HCT116 (cell line): ENCODE measurements around the gene CCNC. TPM values are rescaled to one million over a fixed set of nuclear protein-coding genes. Genes with fewer than 3 reads are reported as not detected.

Experiments used
- ATAC-seq: fragments of 200-7000 bp; cut with Tn5 transposase; 2 replicates; pipeline ENCODE4 v1.9.1; 2020; ENCODE audit warnings: mild to moderate bottlenecking, moderate library complexity
- BruUV-seq: library from RNA; stranded (reverse); fragments of 400-500 nt; replicated peaks from 2 replicates; lab custom pipeline; 2021; lab: Mats Ljungman, UMichigan
- CTCF ChIA-PET: fragments of 300-600 bp; sonication (Branson Sonifier 250); formaldehyde crosslinking; loops from one replicate; lab custom pipeline; 2021; ENCODE audit warnings: antibody characterized with exemption; lab: Charles Lee
- POLR2A ChIA-PET: fragments of 300-600, 350-600 bp; sonication (Branson Sonifier 250); formaldehyde crosslinking; loops from one replicate; lab custom pipeline; 2021; ENCODE audit warnings: antibody characterized with exemption; lab: Charles Lee
- RAD21 ChIA-PET, 2 experiments: fragments of 300-600 bp; sonication (Branson Sonifier 250); formaldehyde crosslinking; loops; one replicate each; lab custom pipeline; 2023; ENCODE audit warnings: low total read pairs in 2 of 2; ENCODE audit not compliant: uncharacterized antibody in 2 of 2, unreplicated experiment in 2 of 2, low non-redundant PET in 1 of 2; lab: Charles Lee
- DNase-seq: peaks from one replicate; pipeline ENCODE4 v3.0.0-alpha.2; 2010; ENCODE audit warnings: low read depth, low spot score
- H2AFZ ChIP-seq: fragments of 200-600 bp; shearing (Covaris generic), sonication (generic); 2 replicates; pipeline ENCODE4 v1.6.1; 2017; ENCODE audit warnings: low read depth, mixed run types, mixed read lengths, antibody characterized with exemption, low read length; ENCODE audit not compliant: poor library complexity, severe bottlenecking
- H3K27ac ChIP-seq: 2 replicates; pipeline ENCODE4 v1.5.1; 2012; ENCODE audit warnings: low read depth, low read length
- H3K27me3 ChIP-seq: fragments of 200-600 bp; sonication (generic); 2 replicates; pipeline ENCODE4 v1.6.1; 2016; ENCODE audit warnings: mixed run types, low read length, mixed read lengths; ENCODE audit not compliant: insufficient read depth
- H3K36me3 ChIP-seq, 2 experiments: fragments of 200-500 bp in 1 of 2; fragments of 200-600 bp in 1 of 2; sonication (Bioruptor generic) in 1 of 2; sonication (generic) in 1 of 2; 2 replicates each; pipeline versions ENCODE4 v1.5.1 to v1.6.1; 2014 to 2016; ENCODE audit warnings: low read length in 2 of 2, inconsistent platforms in 1 of 2, mixed read lengths in 1 of 2, mixed run types in 1 of 2; ENCODE audit not compliant: insufficient read depth in 2 of 2, control insufficient read depth in 1 of 2
- H3K4me1 ChIP-seq, 2 experiments: fragments of 200-600 bp in 1 of 2; sonication (generic) in 1 of 2; 2 replicates each; pipeline versions ENCODE4 v1.5.1 to v1.6.1; 2012 to 2017; ENCODE audit warnings: low read length in 2 of 2, inconsistent platforms in 1 of 2, mild to moderate bottlenecking in 1 of 2, mixed read lengths in 1 of 2, mixed run types in 1 of 2, moderate library complexity in 1 of 2; ENCODE audit not compliant: insufficient read depth in 2 of 2, control insufficient read depth in 1 of 2
- H3K4me2 ChIP-seq: fragments of 200-600 bp; sonication (generic); 2 replicates; pipeline ENCODE4 v1.6.1; 2017; ENCODE audit warnings: mixed run types, low read length, mixed read lengths
- H3K4me3 ChIP-seq, 2 experiments: fragments of 200-600 bp in 1 of 2; sonication (generic) in 1 of 2; replicated peaks in 1 of 2; 2 replicates each; pipeline ENCODE4 v1.5.1; 2011 to 2016; ENCODE audit warnings: low read length in 2 of 2, control low read depth in 1 of 2, low read depth in 1 of 2, mild to moderate bottlenecking in 1 of 2, mixed read lengths in 1 of 2, mixed run types in 1 of 2
- H3K79me2 ChIP-seq: fragments of 200-600 bp; sonication (generic); 2 replicates; pipeline ENCODE4 v1.6.1; 2017; ENCODE audit warnings: mild to moderate bottlenecking, mixed run types, low read length, moderate library complexity, mixed read lengths; ENCODE audit not compliant: insufficient read depth
- H3K9ac ChIP-seq: fragments of 200-600 bp; sonication (generic); 2 replicates; pipeline ENCODE4 v1.6.1; 2016; ENCODE audit warnings: low read length, mixed read lengths
- H3K9me2 ChIP-seq: fragments of 200-600 bp; sonication (generic), shearing (Covaris generic); 2 replicates; pipeline ENCODE4 v1.6.1; 2017; ENCODE audit warnings: mixed run types, mild to moderate bottlenecking, moderate library complexity; ENCODE audit not compliant: insufficient read depth
- H3K9me3 ChIP-seq, 2 experiments: fragments of 200-500 bp in 1 of 2; fragments of 200-600 bp in 1 of 2; sonication (Bioruptor generic) in 1 of 2; sonication (generic) in 1 of 2; 2 replicates each; pipeline ENCODE4 v1.6.1; 2014 to 2017; ENCODE audit warnings: low read length in 2 of 2, mixed read lengths in 2 of 2, inconsistent platforms in 1 of 2, low read depth in 1 of 2, mild to moderate bottlenecking in 1 of 2, mixed run types in 1 of 2, moderate library complexity in 1 of 2; ENCODE audit not compliant: control insufficient read depth in 1 of 2, insufficient read depth in 1 of 2
- H4K20me1 ChIP-seq: fragments of 200-600 bp; sonication (generic), shearing (Covaris generic); 2 replicates; pipeline ENCODE4 v1.6.1; 2017; ENCODE audit warnings: mixed run types, mild to moderate bottlenecking, moderate library complexity; ENCODE audit not compliant: insufficient read depth
- EZH2 ChIP-seq: fragments of 200-600 bp; sonication (generic); IDR thresholded peaks from 2 replicates; pipeline ENCODE4 v1.6.1; 2017; ENCODE audit warnings: antibody characterized with exemption, mixed run types
- TCF7L2 ChIP-seq: IDR thresholded peaks from 2 replicates; pipeline ENCODE4 v1.7.0; 2011; ENCODE audit warnings: borderline replicate concordance, inconsistent platforms; ENCODE audit not compliant: insufficient read depth, insufficient read length; ENCODE audit errors: extremely low read depth
- intact Hi-C: fragments of 100-400 bp; cut with micrococcal nuclease; formaldehyde crosslinking; loops from 2 replicates; pipeline ENCODE4 v1.10.0; 2022
- total RNA-seq: library from RNA; stranded (reverse); gene quantifications from one replicate; pipeline ENCODE4 v1.2.1, GENCODE V29; 2021; ENCODE audit not compliant: unreplicated experiment

CCNC gene
- total RNA-seq, 1 experiment from 2014 or later: 78.5 TPM

- intact Hi-C loops: no loop called here
- H4K20me1 ChIP-seq: no peaks in the 10 kb centered on the region
- no peak overlapping the region for H3K9ac ChIP-seq
- H2AFZ ChIP-seq: no peak overlapping the region
- TF ChIP-seq EZH2: no peak
- no peak for TF ChIP-seq TCF7L2
- H3K79me2 ChIP-seq: no peaks in the 10 kb centered on the region
- no peaks in the 10 kb centered on the region for H3K9me2 ChIP-seq
- RAD21 ChIA-PET: no interaction called here
- H3K4me1 ChIP-seq: no peaks in the 10 kb centered on the region
- DNase-seq (no peak), ATAC-seq (no peak)
- H3K36me3 ChIP-seq: no peaks in the 10 kb centered on the region
- no peak overlapping the region for H3K4me3 ChIP-seq
- no TSS peak for BruUV-seq
- POLR2A ChIA-PET: no interaction called here
- no peaks in the 10 kb centered on the region for H3K27me3 ChIP-seq
- CTCF ChIA-PET: no interaction called here
- H3K27ac ChIP-seq: no peak overlapping the region
- no peak overlapping the region for H3K4me2 ChIP-seq
- H3K9me3 ChIP-seq: no peaks in the 10 kb centered on the region
Observed at GRCh38 chr6:99495466-99495865, 73.0 kb downstream of the CCNC start.

Other genes with a start within 250 kb of the CCNC start
- 4.7 TPM for gene FAXC, start 219.0 kb downstream of the CCNC start, total RNA-seq
- gene COQ3, start 174.5 kb downstream of the CCNC start, total RNA-seq: 19.0 TPM
- gene PNISR, start 143.4 kb downstream of the CCNC start, total RNA-seq: 97.1 TPM
- gene USP45, start 53.2 kb downstream of the CCNC start, total RNA-seq: 16.0 TPM
- gene PRDM13, start 38.2 kb upstream of the CCNC start, total RNA-seq: not detected